Activated CD8-positive, alpha-beta memory T cell treated with anti-CD3 and anti-CD28 coated beads, Interleukin-2, amount 10 ng/mL, durations not matched to agents 7 days and 5 days (primary cell): ENCODE data around the gene C12orf57. TPM values are rescaled to one million over a fixed set of nuclear protein-coding genes. Genes with fewer than 3 reads are reported as not detected.

ENCODE experiments used
- ATAC-seq: fragments of 150-1000 bp; cut with Tn5 transposase; one replicate; pipeline ENCODE4 v1.10.0; 2021; ENCODE audit warnings: moderate library complexity
- CTCF ChIA-PET: fragments of 350-600 bp; sonication (Branson Sonifier 250); formaldehyde crosslinking; loops from one replicate; lab custom pipeline; 2021; ENCODE audit warnings: antibody characterized with exemption; lab: Charles Lee
- DNase-seq: peaks from one replicate; pipeline ENCODE4 v3.0.0-alpha.2; 2020
- H3K27ac Mint-ChIP-seq: one replicate; pipeline ENCODE4 v1.8.0; 2021; ENCODE audit warnings: mild to moderate bottlenecking, mixed read lengths
- H3K27me3 Mint-ChIP-seq: one replicate; pipeline ENCODE4 v1.8.0; 2021; ENCODE audit warnings: mixed read lengths
- H3K36me3 Mint-ChIP-seq: one replicate; pipeline ENCODE4 v1.8.0; 2021; ENCODE audit warnings: mild to moderate bottlenecking, mixed read lengths
- H3K4me1 Mint-ChIP-seq: one replicate; pipeline ENCODE4 v1.8.0; 2021; ENCODE audit warnings: mixed read lengths
- H3K4me3 Mint-ChIP-seq: one replicate; pipeline ENCODE4 v1.8.0; 2021; ENCODE audit warnings: mild to moderate bottlenecking, moderate library complexity, mixed read lengths
- H3K9me3 Mint-ChIP-seq: one replicate; pipeline ENCODE4 v1.8.0; 2022; ENCODE audit warnings: low read depth, mixed read lengths
- total RNA-seq, 2 experiments: library from RNA; stranded (reverse); gene quantifications; one replicate each; pipeline ENCODE4 v1.2.3, GENCODE V29; 2021

The C12orf57 gene
- total RNA-seq, 2 experiments from 2014 or later, result 120 to 132 TPM

DNA sequence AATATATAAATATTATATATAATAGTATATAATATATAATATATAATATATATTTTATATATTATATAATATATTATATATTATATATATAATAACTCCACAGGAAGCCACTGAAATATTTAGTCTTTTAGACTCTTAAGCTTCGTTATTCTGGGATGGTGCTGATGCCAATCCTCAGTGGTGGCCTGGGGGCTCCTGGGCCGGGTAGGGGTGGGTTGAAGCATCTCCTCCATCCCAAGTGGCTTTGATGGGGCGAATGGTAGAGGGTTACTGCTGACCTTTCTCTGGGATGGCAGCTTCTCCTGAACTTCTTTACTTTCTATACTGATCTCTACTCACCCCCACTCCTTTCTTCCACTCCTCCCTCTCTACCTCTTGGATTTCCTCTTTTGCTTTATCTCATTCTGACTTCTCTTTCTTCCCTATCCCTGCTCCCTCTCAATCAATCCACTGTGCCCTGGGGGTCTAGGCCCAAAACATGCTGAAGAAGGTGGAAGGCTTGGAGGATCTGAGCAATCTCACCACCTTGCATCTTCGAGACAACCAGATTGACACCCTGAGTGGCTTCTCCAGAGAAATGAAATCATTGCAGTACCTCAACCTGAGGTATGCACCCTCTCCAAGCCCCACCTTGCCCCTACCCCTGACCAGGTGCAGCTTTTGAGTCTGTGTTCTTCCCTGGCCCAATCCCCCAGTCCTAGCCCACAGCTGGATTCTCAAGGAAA is 34.2 kb upstream of the C12orf57 start:
- DNase-seq (no peak), ATAC-seq (no peak)
- Mint-ChIP-seq H3K4me1 (peaks cover 14% of the 10 kb centered on the region), H3K27me3 (no peaks in the 10 kb centered on the region), H3K27ac (no peak overlapping the region), H3K36me3 (no peaks in the 10 kb centered on the region), H3K9me3 (no peaks in the 10 kb centered on the region), H3K4me3 (no peak overlapping the region)
- CTCF ChIA-PET, result interaction anchor here (1.6 to 6.4 kb wide), 5 partner anchors 16 to 40 kb away, joined by 4 to 33 read pairs (median 16); partner anchors contain the start of genes ATN1 and SPSB2

DNA sequence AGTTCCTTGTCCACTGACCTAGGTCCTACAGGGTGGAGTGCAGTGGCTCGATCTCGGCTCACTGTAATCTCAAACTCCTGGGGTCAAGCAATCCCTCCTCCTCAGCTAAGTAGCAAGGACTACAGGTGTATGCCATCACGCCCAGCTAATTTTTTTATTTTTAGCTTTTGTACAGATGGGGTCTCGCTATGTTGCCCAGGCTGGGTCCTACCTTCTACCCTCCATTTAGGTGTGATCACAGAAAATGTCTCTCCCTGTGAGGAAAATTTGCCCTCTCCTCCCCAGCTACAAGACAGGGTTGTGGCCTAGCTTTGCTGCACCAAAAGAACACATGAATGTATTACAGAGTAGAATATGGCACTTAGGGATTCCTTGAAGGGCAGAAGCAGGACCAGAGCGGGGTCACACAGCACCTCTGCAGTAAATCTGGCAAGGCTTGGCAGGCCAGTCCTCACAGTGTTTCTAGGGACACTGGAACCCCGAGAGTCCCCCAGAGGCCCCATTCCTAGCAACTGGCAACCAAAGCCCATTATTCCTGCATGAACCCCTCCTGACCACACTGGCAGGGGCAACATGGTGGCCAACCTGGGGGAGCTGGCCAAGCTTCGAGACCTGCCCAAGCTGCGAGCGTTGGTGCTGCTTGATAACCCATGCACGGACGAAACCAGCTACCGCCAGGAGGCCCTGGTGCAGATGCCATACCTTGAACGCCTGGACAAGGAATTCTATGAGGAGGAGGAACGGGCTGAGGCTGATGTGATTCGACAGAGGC is 31.5 kb upstream of the C12orf57 start:
- Mint-ChIP-seq H3K4me3 (peak overlapping the region; percentile 92), H3K36me3 (peaks cover 11% of the 10 kb centered on the region), H3K9me3 (no peaks in the 10 kb centered on the region), H3K4me1 (peaks cover 36% of the 10 kb centered on the region), H3K27ac (peak overlapping the region; percentile 42), H3K27me3 (no peaks in the 10 kb centered on the region)
- no peak for ATAC-seq
- CTCF ChIA-PET, result interaction anchor here (1.0 to 2.5 kb wide), 5 partner anchors 12 to 41 kb away, joined by 3 to 12 read pairs (median 6); partner anchors contain the start of gene SPSB2
- no peak for DNase-seq

DNA sequence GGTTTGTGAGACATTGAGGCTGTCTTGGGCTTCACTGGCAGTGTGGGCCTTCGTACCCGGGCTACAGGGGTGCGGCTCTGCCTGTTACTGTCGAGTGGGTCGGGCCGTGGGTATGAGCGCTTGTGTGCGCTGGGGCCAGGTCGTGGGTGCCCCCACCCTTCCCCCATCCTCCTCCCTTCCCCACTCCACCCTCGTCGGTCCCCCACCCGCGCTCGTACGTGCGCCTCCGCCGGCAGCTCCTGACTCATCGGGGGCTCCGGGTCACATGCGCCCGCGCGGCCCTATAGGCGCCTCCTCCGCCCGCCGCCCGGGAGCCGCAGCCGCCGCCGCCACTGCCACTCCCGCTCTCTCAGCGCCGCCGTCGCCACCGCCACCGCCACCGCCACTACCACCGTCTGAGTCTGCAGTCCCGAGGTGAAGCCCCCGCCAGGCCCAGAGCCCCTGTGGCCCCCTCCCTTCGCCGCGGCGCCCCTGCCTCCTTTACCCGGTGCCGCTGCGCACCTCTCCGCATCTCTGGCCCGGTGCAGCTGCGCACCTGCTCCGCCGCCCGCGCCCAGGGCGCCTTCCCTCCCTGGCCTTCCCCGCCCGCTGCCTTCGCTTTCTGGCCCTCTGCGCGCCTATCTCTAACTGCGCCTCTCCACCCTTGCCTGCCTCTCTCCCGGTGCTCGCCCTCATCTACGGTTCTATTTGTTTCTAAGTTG is 29.4 kb upstream of the C12orf57 start, which contains the start of gene ENO2:
TSS of gene ENO2 (plus strand) at position 335 of the 701 bp plus-strand sequence. CDS start 1,253 bp downstream, outside the sequence.
- no peaks in the 10 kb centered on the region for H3K9me3 Mint-ChIP-seq
- ATAC-seq, result peak; percentile 96
- no peaks in the 10 kb centered on the region for H3K27me3 Mint-ChIP-seq
- peak within 1 kb of the TSS; percentile 86 for H3K27ac Mint-ChIP-seq
- DNase-seq, result peak; percentile 89
- CTCF ChIA-PET, result interaction anchor here (0.8 to 4.7 kb wide), 12 partner anchors 11 to 194 kb away, joined by 3 to 22 read pairs (median 5); partner anchors contain the start of genes C1RL and SPSB2
- peaks cover 20% of the 10 kb centered on the region for H3K36me3 Mint-ChIP-seq
- peaks cover 45% of the 10 kb centered on the region for H3K4me1 Mint-ChIP-seq
- H3K4me3 Mint-ChIP-seq, result peak within 1 kb of the TSS; percentile 92

DNA sequence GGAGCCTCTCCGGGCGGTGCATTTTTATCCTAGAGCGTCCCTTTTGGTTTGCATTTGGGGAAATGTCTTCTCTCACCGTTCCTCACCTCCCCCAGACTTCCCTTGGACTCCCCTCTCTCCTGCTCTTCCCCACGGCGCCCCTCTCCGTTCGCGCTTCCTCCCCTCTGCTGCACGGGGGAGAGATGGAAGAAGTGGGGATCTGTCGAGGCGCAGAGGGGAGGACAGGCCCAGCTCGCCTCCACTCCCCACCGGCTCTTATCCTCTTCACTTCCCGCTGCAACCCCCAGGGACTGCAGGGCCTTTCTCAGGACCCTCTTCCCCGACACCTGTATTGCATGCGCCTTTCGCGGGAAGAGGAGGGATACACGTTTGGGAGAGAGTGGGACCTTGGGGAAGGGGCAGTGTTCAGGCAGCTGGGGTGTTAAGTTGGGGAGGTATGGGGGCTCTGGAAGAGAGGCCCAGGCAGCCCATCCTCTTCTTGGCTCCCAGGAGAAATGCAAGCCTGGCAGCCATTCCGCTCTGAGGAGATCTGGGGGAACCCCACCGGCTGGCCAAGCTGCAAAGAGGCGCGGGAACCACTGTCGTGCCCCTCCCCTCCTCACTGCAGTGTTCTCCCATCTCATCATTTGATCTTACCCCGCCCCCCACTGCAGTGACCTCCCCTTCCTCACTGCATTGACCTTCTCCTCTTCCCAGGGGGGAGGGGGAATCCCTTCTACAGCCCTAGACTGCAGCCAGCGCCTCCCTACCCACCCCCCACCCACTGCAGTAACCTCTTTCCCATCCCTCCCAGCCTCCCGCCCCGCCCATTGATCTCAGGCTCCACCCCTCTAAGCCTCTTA is 28.7 kb upstream of the C12orf57 start:
- Mint-ChIP-seq H3K27me3 (no peaks in the 10 kb centered on the region), H3K27ac (peak overlapping the region; percentile 86), H3K4me3 (peak overlapping the region; percentile 92), H3K4me1 (peaks cover 52% of the 10 kb centered on the region), H3K9me3 (no peaks in the 10 kb centered on the region), H3K36me3 (peaks cover 27% of the 10 kb centered on the region)
- DNase-seq, result no peak
- CTCF ChIA-PET, result interaction anchor here (1.0 to 4.7 kb wide), 9 partner anchors 10 to 193 kb away, joined by 3 to 22 read pairs (median 5); partner anchors contain the start of genes C1RL and SPSB2
- ATAC-seq, result no peak

DNA sequence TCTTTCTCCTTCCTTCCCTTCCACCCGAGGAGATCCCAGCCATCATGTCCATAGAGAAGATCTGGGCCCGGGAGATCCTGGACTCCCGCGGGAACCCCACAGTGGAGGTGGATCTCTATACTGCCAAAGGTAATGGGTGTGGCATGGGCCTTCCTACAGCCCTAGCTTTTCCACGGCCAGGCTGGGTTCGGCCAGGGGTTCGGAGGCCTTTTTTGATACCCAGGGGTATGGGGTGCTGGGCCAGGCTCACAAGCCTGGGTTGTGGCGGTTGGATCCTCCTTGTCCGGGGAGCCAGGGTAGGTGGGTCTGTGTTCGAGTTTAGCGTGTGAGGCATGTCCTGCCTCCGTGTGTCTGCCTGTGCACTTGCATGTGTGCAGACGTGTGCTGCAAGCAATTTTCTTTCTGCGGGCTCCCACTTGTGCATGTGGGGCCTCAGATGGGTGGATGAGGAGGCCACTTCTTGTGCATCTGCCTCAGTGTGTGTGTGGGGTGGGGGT is 28.0 kb upstream of the C12orf57 start:
- Mint-ChIP-seq H3K27me3 (no peaks in the 10 kb centered on the region), H3K4me3 (peak overlapping the region; percentile 92), H3K4me1 (peaks cover 52% of the 10 kb centered on the region), H3K9me3 (no peaks in the 10 kb centered on the region), H3K27ac (no peak overlapping the region), H3K36me3 (peaks cover 27% of the 10 kb centered on the region)
- ATAC-seq, result no peak
- DNase-seq, result no peak
- CTCF ChIA-PET, result interaction anchor here (1.8 to 4.7 kb wide), 4 partner anchors 9 to 193 kb away, joined by 4 to 22 read pairs (median 8); partner anchors contain the start of genes C1RL and SPSB2

DNA sequence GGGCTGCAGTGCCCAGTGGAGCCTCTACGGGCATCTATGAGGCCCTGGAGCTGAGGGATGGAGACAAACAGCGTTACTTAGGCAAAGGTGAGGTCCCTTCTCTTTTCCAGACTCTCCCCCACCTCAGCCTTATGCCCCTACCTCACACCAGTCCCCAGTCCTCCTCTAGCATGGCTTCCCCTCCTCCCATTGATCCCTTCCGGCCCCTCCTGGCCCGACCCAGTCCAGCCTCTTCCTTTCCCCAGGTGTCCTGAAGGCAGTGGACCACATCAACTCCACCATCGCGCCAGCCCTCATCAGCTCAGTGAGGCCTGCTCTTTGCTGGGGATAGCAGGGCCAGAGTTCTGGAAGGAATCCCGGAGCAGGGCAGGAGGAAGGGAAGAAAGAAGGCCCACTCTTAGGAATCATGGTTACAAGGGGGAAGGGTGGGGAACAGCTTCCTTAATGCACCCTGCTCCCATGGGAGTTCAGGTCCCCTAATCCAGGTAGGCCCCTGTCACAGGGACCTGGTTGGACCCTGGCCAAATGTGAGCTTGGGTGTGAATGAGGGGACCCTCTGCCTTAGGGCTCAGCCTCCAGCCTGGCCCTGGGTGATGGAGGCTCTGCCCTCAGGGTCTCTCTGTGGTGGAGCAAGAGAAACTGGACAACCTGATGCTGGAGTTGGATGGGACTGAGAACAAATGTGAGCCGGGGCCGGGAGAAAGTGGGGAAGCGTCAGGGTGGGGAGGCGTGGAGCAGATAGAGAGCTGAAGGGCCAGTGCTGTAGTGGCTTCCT is 27.2 kb upstream of the C12orf57 start:
- Mint-ChIP-seq H3K27me3 (no peaks in the 10 kb centered on the region), H3K27ac (no peak overlapping the region), H3K4me3 (peak overlapping the region; percentile 92), H3K4me1 (peaks cover 54% of the 10 kb centered on the region), H3K9me3 (no peaks in the 10 kb centered on the region), H3K36me3 (peaks cover 30% of the 10 kb centered on the region)
- DNase-seq, result no peak
- no peak for ATAC-seq
- CTCF ChIA-PET, result interaction anchor here (1.2 to 4.7 kb wide), 5 partner anchors 9 to 192 kb away, joined by 4 to 22 read pairs (median 8); partner anchors contain the start of genes C1RL and SPSB2

DNA sequence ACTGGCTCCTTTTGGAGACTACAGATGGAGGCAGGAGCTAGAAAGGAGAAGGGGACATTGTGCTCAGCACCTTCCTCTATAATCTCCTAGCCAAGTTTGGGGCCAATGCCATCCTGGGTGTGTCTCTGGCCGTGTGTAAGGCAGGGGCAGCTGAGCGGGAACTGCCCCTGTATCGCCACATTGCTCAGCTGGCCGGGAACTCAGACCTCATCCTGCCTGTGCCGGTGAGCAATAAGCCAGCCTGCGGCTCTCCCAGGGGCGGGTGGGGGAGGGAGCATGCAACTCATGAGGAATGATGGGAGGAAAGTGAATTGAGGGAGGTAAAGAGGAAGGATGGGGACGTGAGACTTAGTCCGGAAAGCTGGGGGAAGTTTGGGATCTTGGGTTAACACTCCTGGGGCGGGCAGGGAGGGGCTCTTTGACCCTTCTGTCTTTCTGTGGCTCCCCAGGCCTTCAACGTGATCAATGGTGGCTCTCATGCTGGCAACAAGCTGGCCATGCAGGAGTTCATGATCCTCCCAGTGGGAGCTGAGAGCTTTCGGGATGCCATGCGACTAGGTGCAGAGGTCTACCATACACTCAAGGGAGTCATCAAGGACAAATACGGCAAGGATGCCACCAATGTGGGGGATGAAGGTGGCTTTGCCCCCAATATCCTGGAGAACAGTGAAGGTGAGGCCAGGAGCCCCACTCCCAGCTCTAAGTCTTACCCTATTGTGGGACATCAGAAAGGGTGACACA is 26.2 kb upstream of the C12orf57 start:
- CTCF ChIA-PET, result interaction anchor here (1.2 to 4.7 kb wide), 3 partner anchors 8 to 45 kb away, joined by 4 to 22 read pairs (median 8); partner anchors contain the start of gene SPSB2
- no peaks in the 10 kb centered on the region for H3K27me3 Mint-ChIP-seq
- peaks cover 60% of the 10 kb centered on the region for H3K4me1 Mint-ChIP-seq
- no peak overlapping the region for H3K4me3 Mint-ChIP-seq
- no peaks in the 10 kb centered on the region for H3K9me3 Mint-ChIP-seq
- H3K27ac Mint-ChIP-seq, result no peak overlapping the region
- peaks cover 36% of the 10 kb centered on the region for H3K36me3 Mint-ChIP-seq
- no peak for ATAC-seq
- DNase-seq, result no peak

DNA sequence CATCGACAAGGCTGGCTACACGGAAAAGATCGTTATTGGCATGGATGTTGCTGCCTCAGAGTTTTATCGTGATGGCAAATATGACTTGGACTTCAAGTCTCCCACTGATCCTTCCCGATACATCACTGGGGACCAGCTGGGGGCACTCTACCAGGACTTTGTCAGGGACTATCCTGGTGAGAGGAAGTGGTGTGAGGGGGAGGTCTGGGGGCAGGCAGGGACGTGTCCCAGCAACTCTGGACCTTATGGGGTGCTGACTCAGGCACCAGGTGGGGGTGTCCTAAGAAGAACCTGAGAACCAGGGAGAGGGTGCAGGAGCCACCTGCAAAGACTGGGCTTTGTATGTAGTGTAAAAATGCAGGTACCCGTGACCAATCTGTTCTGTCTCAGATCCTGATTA is 24.2 kb upstream of the C12orf57 start:
- CTCF ChIA-PET, result interaction anchor here (1.0 to 11.0 kb wide), 5 partner anchors 10 to 47 kb away, joined by 3 to 116 read pairs (median 5); partner anchors contain the start of gene SPSB2
- no peaks in the 10 kb centered on the region for H3K9me3 Mint-ChIP-seq
- peaks cover 39% of the 10 kb centered on the region for H3K36me3 Mint-ChIP-seq
- DNase-seq, result no peak
- no peak for ATAC-seq
- H3K27me3 Mint-ChIP-seq, result no peaks in the 10 kb centered on the region
- H3K4me3 Mint-ChIP-seq, result no peak overlapping the region
- peaks cover 58% of the 10 kb centered on the region for H3K4me1 Mint-ChIP-seq
- peak overlapping the region; percentile 55 for H3K27ac Mint-ChIP-seq

DNA sequence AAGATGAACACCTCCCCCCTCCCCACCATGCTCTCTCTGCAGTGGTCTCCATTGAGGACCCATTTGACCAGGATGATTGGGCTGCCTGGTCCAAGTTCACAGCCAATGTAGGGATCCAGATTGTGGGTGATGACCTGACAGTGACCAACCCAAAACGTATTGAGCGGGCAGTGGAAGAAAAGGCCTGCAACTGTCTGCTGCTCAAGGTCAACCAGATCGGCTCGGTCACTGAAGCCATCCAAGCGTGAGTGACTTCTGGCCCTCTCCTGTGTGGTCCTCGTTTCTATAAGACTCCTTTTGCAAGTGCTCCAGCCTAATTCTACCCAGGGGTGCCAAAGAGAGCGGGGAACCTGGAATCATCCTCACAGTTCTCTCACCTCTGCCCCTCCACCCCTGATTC is 22.3 kb upstream of the C12orf57 start:
- Mint-ChIP-seq H3K4me1 (peaks cover 52% of the 10 kb centered on the region), H3K36me3 (peaks cover 33% of the 10 kb centered on the region), H3K27me3 (no peaks in the 10 kb centered on the region), H3K27ac (no peak overlapping the region), H3K4me3 (no peak overlapping the region), H3K9me3 (no peaks in the 10 kb centered on the region)
- no peak for ATAC-seq
- no peak for DNase-seq
- CTCF ChIA-PET, result interaction anchor here (1.0 to 11.0 kb wide), 7 partner anchors 10 to 191 kb away, joined by 3 to 116 read pairs (median 4); partner anchors contain the start of gene TPI1

DNA sequence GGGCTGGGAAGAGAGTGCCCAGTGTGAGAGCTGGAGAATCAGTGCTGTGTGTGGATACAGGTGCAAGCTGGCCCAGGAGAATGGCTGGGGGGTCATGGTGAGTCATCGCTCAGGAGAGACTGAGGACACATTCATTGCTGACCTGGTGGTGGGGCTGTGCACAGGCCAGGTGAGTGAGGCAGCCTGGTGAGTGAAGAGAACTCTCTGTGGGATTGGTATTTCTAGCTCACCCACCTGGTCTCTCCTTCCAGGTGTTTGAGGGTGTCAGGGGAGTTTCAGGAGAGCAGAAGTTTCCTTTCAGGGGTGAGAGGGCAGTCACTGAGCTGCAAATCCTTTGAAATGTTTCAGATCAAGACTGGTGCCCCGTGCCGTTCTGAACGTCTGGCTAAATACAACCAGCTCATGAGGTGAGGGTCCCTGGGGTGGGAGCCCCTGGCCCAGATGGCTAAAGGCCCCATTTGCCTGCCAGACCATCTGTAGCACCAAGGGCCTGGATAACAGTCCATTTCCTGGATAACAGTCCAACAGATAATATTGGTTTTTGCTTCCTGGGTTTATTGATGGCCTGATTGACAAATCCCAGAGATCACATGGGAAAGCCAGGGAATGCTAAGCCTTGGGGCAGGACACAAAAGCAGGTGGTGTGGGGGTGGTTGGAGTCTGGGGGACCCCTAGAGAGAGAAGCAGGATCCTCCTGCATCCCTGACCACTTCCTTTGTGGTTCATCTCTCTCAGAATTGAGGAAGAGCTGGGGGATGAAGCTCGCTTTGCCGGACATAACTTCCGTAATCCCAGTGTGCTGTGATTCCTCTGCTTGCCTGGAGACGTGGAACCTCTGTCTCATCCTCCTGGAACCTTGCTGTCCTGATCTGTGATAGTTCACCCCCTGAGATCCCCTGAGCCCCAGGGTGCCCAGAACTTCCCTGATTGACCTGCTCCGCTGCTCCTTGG is 21.6 kb upstream of the C12orf57 start:
- no peaks in the 10 kb centered on the region for H3K27me3 Mint-ChIP-seq
- no peak for ATAC-seq
- CTCF ChIA-PET, result interaction anchor here (1.0 to 11.0 kb wide), 6 partner anchors 10 to 190 kb away, joined by 3 to 116 read pairs (median 4); no protein-coding TSS in a partner anchor
- no peak overlapping the region for H3K4me3 Mint-ChIP-seq
- DNase-seq, result no peak
- H3K27ac Mint-ChIP-seq, result peak overlapping the region; percentile 55
- H3K36me3 Mint-ChIP-seq, result peaks cover 28% of the 10 kb centered on the region
- peaks cover 54% of the 10 kb centered on the region for H3K4me1 Mint-ChIP-seq
- H3K9me3 Mint-ChIP-seq, result no peaks in the 10 kb centered on the region
